Stimulated activated CD8-positive, alpha-beta memory T cell treated with anti-CD3 and anti-CD28 coated beads, Interleukin-2, amount 100 ng/mL, for 48 hours (primary cell): Measurements from ENCODE around the gene LFNG.
A peak's percentile ranks its signal among the peaks of the same experiment; 100 is the strongest.

Experiments used
- DNase-seq, 2 donors: peaks; one replicate each; pipeline ENCODE4 v3.0.0-alpha.2; 2020; ENCODE audit warnings: low read depth in 2 of 2

LFNG gene

GRCh38 chr7:2519119-2519930 lies at the start of gene LFNG:
LFNG (plus strand) TSS chr7:2519774; CDS start chr7:2519862, 88 bp downstream.
- peak; percentile 78 to 89 for DNase-seq

GRCh38 chr7:2470204-2471021 lies 49.2 kb upstream of the LFNG start:
- no peak for DNase-seq

GRCh38 chr7:2471022-2471329 lies 48.6 kb upstream of the LFNG start:
- DNase-seq: no peak

- no peak for DNase-seq
These were observed 48.2 kb upstream of the LFNG start for GRCh38 chr7:2471396-2471795.

GRCh38 chr7:2472739-2473138 lies 46.8 kb upstream of the LFNG start:
- DNase-seq: no peak

GRCh38 chr7:2473496-2474180 lies 45.9 kb upstream of the LFNG start:
- no peak for DNase-seq

- no peak for DNase-seq
These were observed 45.4 kb upstream of the LFNG start for GRCh38 chr7:2474224-2474623.

GRCh38 chr7:2474813-2475677 lies 44.5 kb upstream of the LFNG start:
- no peak for DNase-seq

GRCh38 chr7:2475678-2476015 lies 43.9 kb upstream of the LFNG start:
- DNase-seq: no peak

- no peak for DNase-seq
These were observed 43.3 kb upstream of the LFNG start, which contains the start of gene GRIFIN for GRCh38 chr7:2476298-2476697. GRIFIN (minus strand) TSS chr7:2476398; CDS start chr7:2476383, 15 bp downstream.

- no peak for DNase-seq
These were observed 42.7 kb upstream of the LFNG start for GRCh38 chr7:2476776-2477446.

- peak; percentile 55 to 56 for DNase-seq
These were observed 41.9 kb upstream of the LFNG start for GRCh38 chr7:2477447-2478398.

GRCh38 chr7:2478399-2478785 lies 41.2 kb upstream of the LFNG start:
- DNase-seq: no peak

- no peak for DNase-seq
These were observed 40.8 kb upstream of the LFNG start for GRCh38 chr7:2478800-2479199.

GRCh38 chr7:2479276-2480069 lies 40.1 kb upstream of the LFNG start:
- no peak for DNase-seq

GRCh38 chr7:2480070-2480408 lies 39.5 kb upstream of the LFNG start:
- DNase-seq: no peak

- no peak for DNase-seq
These were observed 38.4 kb upstream of the LFNG start for GRCh38 chr7:2481195-2481594.

- DNase-seq: no peak
These were observed 36.7 kb upstream of the LFNG start for GRCh38 chr7:2482725-2483451.

GRCh38 chr7:2483494-2483893 lies 36.1 kb upstream of the LFNG start:
- DNase-seq: no peak
